ENCODE measurements around the gene NEK1. TPM values are rescaled to one million over a fixed set of nuclear protein-coding genes. Genes with fewer than 3 reads are reported as not detected.

Gene NEK1
- total RNA-seq, 1 experiment from 2014 or later = 8.7 TPM

- Mint-ChIP-seq H3K4me3 (ENCODE audit: unreplicated experiment) (no peak overlapping the region), H3K4me1 (ENCODE audit: low read depth, unreplicated experiment) (no peaks in the 10 kb centered on the region), H3K36me3 (ENCODE audit: insufficient read depth, unreplicated experiment) (no peaks in the 10 kb centered on the region), H3K9me3 (ENCODE audit: unreplicated experiment) (no peaks in the 10 kb centered on the region), H3K27ac (ENCODE audit: unreplicated experiment) (no peak overlapping the region), H3K27me3 (ENCODE audit: insufficient read depth, unreplicated experiment) (no peaks in the 10 kb centered on the region)
- no peak overlapping the region for H3K4me3 ChIP-seq (ENCODE audit: low read depth, low read length)
- H3K9me3 ChIP-seq = no peaks in the 10 kb centered on the region
- BruUV-seq (replicated peaks) = no TSS peak
- TF ChIP-seq, protein P1, sequence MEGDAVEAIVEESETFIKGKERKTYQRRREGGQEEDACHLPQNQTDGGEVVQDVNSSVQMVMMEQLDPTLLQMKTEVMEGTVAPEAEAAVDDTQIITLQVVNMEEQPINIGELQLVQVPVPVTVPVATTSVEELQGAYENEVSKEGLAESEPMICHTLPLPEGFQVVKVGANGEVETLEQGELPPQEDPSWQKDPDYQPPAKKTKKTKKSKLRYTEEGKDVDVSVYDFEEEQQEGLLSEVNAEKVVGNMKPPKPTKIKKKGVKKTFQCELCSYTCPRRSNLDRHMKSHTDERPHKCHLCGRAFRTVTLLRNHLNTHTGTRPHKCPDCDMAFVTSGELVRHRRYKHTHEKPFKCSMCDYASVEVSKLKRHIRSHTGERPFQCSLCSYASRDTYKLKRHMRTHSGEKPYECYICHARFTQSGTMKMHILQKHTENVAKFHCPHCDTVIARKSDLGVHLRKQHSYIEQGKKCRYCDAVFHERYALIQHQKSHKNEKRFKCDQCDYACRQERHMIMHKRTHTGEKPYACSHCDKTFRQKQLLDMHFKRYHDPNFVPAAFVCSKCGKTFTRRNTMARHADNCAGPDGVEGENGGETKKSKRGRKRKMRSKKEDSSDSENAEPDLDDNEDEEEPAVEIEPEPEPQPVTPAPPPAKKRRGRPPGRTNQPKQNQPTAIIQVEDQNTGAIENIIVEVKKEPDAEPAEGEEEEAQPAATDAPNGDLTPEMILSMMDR (IDR thresholded peaks at IDR 0.05; ENCODE audit: insufficient read depth in 1 of 2, low read depth in 1 of 2, low read length in 1 of 2, severe bottlenecking in 1 of 2, unreplicated experiment in 1 of 2) = no peak
- no peak for DNase-seq
- POLR2A ChIA-PET = no interaction called here
- H3K4me1 ChIP-seq = no peaks in the 10 kb centered on the region
- H3K27me3 ChIP-seq (replicated peaks; ENCODE audit: control insufficient read depth, insufficient read depth, low read length) = no peaks in the 10 kb centered on the region
- CTCF ChIA-PET = no interaction called here
- intact Hi-C loops (cut with micrococcal nuclease; ENCODE audit: unreplicated experiment) = no loop called here
- no peaks in the 10 kb centered on the region for H3K36me3 ChIP-seq (ENCODE audit: control insufficient read depth, insufficient read depth, low read length)
Measured at GRCh38 chr4:169601016-169601771, 11.2 kb downstream of the NEK1 start.

- H3K27ac Mint-ChIP-seq (ENCODE audit: unreplicated experiment) = no peak overlapping the region
- ChIA-PET CTCF (no interaction called here), POLR2A (no interaction called here)
- no peak overlapping the region for H3K4me3 Mint-ChIP-seq (ENCODE audit: unreplicated experiment)
- no peaks in the 10 kb centered on the region for H3K9me3 ChIP-seq
- intact Hi-C loops (cut with micrococcal nuclease; ENCODE audit: unreplicated experiment) = no loop called here
- BruUV-seq (replicated peaks) = no TSS peak
- TF ChIP-seq, protein P1 (IDR thresholded peaks at IDR 0.05; ENCODE audit: insufficient read depth in 1 of 2, low read depth in 1 of 2, low read length in 1 of 2, severe bottlenecking in 1 of 2, unreplicated experiment in 1 of 2) = no peak
- H3K36me3 Mint-ChIP-seq (ENCODE audit: insufficient read depth, unreplicated experiment) = no peaks in the 10 kb centered on the region
- no peaks in the 10 kb centered on the region for H3K9me3 Mint-ChIP-seq (ENCODE audit: unreplicated experiment)
- H3K4me1 Mint-ChIP-seq (ENCODE audit: low read depth, unreplicated experiment) = no peaks in the 10 kb centered on the region
- no peaks in the 10 kb centered on the region for H3K36me3 ChIP-seq (ENCODE audit: control insufficient read depth, insufficient read depth, low read length)
- H3K27me3 ChIP-seq (replicated peaks; ENCODE audit: control insufficient read depth, insufficient read depth, low read length) = no peaks in the 10 kb centered on the region
- no peaks in the 10 kb centered on the region for H3K4me1 ChIP-seq
- DNase-seq = no peak
- no peak overlapping the region for H3K4me3 ChIP-seq (ENCODE audit: low read depth, low read length)
- H3K27me3 Mint-ChIP-seq (ENCODE audit: insufficient read depth, unreplicated experiment) = no peaks in the 10 kb centered on the region
Measured at GRCh38 chr4:169594560-169595195, 17.7 kb downstream of the NEK1 start.

DNA sequence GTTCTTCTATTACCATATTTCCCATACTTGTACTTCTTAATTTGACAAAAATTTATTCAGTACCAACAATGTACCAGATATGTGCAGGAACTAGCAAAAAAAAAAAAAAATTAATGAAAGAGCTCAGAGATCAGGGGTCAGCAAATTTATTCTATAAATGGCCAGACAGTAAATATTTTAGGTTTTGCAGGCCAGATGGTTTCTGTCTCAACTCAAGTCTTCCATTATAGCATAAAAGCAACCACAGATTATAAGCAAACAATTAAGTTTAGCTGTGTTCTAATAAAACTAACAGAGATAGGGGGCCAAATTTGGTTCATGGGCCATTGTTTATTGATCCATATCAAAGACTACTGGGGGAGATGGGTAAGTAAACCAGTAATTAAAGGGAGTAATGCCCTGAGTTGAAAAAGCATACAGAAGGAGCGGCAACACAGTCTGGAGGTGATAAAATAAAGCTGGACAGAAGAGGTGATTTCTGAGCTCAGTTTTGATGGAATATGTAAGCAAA, 19.3 kb downstream of the NEK1 start:
- TF ChIP-seq, protein P1 (IDR thresholded peaks at IDR 0.05; ENCODE audit: insufficient read depth in 1 of 2, low read depth in 1 of 2, low read length in 1 of 2, severe bottlenecking in 1 of 2, unreplicated experiment in 1 of 2) = no peak
- H3K27me3 Mint-ChIP-seq (ENCODE audit: insufficient read depth, unreplicated experiment) = no peaks in the 10 kb centered on the region
- intact Hi-C loops (cut with micrococcal nuclease; ENCODE audit: unreplicated experiment) = no loop called here
- ChIA-PET POLR2A (no interaction called here), CTCF (no interaction called here)
- no TSS peak for BruUV-seq (replicated peaks)
- no peaks in the 10 kb centered on the region for H3K4me1 Mint-ChIP-seq (ENCODE audit: low read depth, unreplicated experiment)
- no peaks in the 10 kb centered on the region for H3K36me3 Mint-ChIP-seq (ENCODE audit: insufficient read depth, unreplicated experiment)
- Histone ChIP-seq H3K4me1 (no peaks in the 10 kb centered on the region), H3K4me3 (ENCODE audit: low read depth, low read length) (no peak overlapping the region), H3K36me3 (ENCODE audit: control insufficient read depth, insufficient read depth, low read length) (no peaks in the 10 kb centered on the region), H3K9me3 (no peaks in the 10 kb centered on the region), H3K27me3 (replicated peaks; ENCODE audit: control insufficient read depth, insufficient read depth, low read length) (no peaks in the 10 kb centered on the region)
- no peak for DNase-seq
- no peak overlapping the region for H3K27ac Mint-ChIP-seq (ENCODE audit: unreplicated experiment)
- no peaks in the 10 kb centered on the region for H3K9me3 Mint-ChIP-seq (ENCODE audit: unreplicated experiment)
- no peak overlapping the region for H3K4me3 Mint-ChIP-seq (ENCODE audit: unreplicated experiment)
